GOT3 (cell line): ENCODE results near the gene SOCS2.
"Not testable (repeated sequence)": the region's sequence is repeated elsewhere in the genome, so short reads cannot be mapped to it uniquely, and the experiment has no call there.

Experiments
- DNase-seq: peaks from one replicate; lab custom pipeline; 2025; ENCODE audit warnings: mixed read lengths; lab: John Stamatoyannopoulos, UW

Gene SOCS2

GRCh38 chr12:93593843-93594242 is 21.4 kb downstream of the SOCS2 start:
- no peak for DNase-seq

- DNase-seq = no peak
Observed at GRCh38 chr12:93594766-93595311, 22.4 kb downstream of the SOCS2 start.

GRCh38 chr12:93595351-93595750 is 22.9 kb downstream of the SOCS2 start:
- DNase-seq = no peak

DNA sequence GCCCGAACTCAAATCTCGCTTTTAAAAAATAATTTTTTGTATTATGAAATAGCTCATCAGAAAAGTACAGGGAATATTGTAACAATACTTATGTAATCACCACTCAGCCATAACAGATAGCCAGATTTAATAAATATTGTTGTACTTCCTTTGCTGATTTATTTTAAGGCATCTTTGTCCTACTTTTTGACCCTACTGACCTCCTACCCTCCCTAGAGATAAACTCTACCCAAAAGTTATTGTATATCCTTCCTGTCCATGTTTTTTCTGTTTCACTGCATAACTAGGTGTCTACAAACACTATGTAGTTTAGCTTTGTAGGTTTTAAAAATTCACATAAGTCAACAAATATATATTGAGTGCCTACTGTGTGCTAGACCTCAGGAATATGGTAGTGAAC is 25.1 kb downstream of the SOCS2 start:
- DNase-seq = no peak

GRCh38 chr12:93599192-93599591 is 26.7 kb downstream of the SOCS2 start:
- DNase-seq = no peak

DNA sequence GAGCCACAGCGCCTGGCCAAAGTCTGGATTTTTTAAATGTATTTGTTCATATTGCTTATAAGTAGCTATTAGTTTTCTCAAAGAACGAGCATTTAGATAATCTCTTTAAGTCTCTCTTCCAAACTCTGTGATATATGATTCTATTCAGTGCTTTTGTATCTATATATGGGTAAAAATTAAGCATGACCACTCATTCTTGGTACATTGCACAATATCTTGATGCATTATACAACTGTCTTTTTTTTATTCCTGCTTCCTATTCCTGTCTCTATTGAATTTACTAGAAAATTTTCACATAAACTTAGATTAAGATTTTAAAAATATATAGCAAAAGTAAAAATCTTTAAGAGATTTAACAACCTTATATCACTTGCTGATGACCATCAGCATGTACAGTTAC is 29.1 kb downstream of the SOCS2 start:
- no peak for DNase-seq

- no peak for DNase-seq
Observed at GRCh38 chr12:93602897-93603668, 30.6 kb downstream of the SOCS2 start.

- no peak for DNase-seq
Observed at GRCh38 chr12:93603762-93604161, 31.3 kb downstream of the SOCS2 start.

DNA sequence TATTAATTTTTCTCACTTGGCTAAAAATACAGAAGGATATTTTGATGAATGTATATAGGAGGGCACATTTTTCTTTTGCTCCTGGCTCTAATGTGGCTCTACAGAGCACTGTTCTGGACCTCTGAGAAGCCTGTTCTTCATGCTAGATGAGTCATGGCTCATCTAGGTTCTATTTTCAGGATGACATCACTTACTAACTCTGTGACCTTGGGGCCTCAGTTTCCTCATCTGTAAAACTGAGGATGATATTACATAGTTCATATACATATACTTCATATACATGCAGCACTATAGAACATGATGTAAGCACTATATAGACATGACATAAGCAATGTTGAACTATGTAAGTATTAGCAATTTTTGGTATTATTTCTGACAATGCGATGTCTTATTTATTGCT is 35.8 kb downstream of the SOCS2 start:
- DNase-seq = no peak

DNA sequence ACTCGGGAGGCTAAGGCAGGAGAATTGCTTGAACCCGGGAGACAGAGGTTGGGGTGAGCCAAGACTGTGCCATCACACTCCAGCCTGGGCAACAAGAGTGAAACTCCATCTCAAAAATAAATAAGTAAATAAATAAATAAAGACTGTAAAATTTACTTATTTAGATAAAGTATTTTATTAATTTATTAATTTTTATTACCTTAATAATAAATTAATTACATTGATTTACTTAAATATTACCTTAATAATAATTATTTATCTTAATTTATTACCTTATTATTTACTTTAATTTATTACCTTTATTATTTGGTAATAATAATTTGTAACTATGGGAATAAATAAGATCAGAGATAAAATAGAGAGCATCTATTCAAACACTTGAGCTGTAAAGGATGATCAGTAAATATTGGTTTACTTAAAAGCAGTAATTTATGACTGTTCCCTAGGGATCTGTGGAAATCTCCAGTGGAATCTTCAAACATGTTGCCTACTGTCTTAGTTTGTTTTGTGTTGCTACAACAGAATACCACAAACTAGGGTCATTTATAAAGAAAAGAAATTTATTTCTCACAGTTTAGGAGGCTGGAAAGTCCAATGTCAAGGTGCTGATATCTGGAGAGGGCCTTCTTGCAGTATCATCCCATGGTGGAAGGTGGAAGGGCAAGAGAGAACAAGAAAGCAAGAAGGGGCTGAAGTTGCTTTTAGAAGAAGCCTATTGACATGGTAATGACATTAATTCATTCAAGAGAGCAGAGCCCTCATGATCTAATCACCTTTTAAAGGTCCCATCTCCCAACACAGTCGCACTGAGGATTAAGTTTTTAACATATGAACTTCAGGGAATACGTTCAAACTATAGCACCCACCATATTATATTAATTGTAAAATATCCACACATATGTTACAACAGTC is 37.1 kb downstream of the SOCS2 start:
- DNase-seq = no peak

DNA sequence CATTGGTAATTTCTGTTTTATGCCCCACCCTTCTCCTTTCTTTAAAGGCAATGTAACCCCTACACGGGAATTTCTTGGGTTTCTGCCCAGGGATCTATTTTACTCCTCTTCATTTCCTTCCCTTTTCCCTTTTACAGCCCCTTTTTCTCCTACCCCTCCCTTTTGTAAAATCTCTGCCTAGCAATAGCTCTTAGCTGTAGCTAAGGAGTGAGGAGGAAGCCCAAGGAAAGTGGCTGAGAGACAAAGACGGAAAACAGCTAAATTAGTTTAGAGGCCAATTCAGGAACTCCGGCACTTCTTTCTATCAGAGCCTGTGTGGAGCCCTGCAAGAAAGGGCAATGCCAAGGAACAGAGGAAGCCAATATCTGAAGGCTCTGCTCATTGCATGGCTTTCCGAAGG is 40.3 kb downstream of the SOCS2 start:
- DNase-seq = no peak

- DNase-seq = no peak
Observed at GRCh38 chr12:93614917-93615596, 42.6 kb downstream of the SOCS2 start.

- DNase-seq = no peak
Observed at GRCh38 chr12:93616584-93617101, 44.2 kb downstream of the SOCS2 start.

- no peak for DNase-seq
Observed at GRCh38 chr12:93618891-93619410, 46.5 kb downstream of the SOCS2 start.

GRCh38 chr12:93621986-93622385 is 49.5 kb downstream of the SOCS2 start:
- no peak for DNase-seq

DNA sequence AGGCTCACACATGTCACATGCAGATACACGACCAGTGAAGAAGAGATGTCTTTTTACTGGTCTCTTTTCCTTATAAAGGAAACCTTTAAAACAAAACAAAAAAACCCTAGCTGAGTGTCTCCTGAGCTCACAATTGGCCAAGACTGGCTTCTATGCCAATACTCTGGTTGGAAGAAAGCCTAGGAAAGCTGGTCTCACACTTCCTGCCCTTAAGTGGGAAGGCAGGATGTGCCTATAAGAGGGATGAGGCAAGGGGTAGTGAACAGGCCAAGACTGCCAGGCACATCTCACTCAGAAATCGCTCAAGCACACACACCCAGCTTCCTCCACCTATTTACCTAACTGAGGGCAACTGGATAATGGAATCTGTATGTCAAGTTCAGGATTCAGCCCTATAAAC is 50.0 kb downstream of the SOCS2 start:
- no peak for DNase-seq

DNA sequence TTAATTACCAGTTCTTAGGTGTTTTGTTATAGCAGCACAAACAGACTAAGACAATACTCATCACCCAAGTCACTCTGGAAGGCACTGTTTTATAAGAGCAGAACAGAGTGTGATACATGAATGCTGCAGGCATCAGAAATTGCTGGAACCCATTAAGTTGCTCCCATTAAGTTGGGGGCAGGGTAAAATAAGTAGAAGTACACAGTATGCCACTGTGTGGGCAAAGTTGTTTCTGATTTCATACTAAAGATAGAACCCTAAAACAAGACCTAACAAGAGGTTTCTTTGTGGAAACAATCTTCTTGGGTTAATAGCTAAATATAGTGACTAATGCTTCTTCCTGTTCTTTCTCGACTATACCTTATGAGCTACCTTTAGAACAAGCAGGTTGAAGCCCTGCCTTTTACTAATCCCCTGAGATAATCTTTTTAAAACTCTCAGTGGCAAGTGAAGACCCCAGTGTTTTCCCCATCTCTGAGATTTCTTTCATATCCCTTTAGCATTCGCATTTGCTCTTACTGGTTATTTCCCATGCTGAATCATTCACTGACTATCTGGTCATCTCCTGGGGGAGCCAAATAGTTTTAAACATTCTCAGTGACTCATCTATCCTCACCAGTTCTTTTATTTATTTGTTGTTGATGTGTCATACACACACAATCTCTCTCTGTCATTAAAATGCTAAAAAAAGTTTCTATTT is 52.3 kb downstream of the SOCS2 start:
- DNase-seq = no peak

DNA sequence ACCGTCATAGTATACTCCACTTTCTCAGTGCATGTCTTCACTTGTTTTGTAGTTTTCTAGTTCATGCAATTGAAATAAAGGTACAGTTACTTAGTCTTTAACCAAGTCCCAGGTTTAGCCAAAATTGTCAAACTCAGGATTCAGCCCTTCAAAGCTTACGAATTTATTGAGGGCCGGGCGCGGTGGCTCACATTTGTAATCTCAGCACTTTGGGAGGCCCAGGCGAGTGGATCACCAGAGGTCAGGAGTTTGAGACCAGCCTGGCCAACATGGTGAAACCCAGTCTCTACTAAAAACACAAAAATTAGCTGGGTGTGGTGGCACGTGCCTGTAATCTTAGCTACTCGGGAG is 52.8 kb downstream of the SOCS2 start:
- DNase-seq = not testable (repeated sequence)

- no peak for DNase-seq
Observed at GRCh38 chr12:93626160-93626559, 53.7 kb downstream of the SOCS2 start.
